ENCODE results near the gene ANGPTL1.

DNA sequence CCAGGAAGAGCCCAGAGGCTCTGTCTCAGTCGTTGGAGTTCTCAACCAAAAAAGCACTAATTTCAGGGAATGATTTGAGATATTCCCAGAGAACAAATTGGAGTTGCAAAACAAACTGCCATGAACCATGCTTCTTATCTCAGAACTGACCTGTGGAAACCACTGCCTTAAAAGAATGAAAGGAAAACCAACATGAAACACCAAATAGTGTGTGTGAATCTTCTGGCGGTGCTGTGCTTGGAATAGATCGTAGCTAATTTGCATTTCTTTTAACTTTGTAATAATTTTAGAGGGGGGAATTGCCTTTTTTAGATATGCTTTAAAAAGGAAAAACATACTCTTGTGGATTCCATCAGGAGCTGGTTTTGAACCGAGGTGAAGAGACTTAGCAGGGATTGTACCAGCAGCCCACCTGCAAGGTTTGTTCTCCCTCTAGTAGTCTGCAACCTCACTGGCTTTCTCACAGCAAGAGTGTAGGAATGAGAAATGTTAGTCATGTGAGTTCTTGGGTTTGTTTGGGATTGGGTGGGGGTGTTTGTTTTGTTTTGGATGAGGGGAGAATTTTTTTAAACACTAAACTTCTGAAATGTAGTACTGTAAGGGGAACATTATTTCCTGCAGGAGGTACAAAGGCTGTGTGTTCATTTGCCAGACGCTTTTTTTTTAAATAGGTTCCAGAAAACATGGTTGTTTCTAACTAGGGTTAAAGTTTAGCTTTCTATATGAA is 45.7 kb upstream of the ANGPTL1 start:
- TF ChIP-seq, protein P1, sequence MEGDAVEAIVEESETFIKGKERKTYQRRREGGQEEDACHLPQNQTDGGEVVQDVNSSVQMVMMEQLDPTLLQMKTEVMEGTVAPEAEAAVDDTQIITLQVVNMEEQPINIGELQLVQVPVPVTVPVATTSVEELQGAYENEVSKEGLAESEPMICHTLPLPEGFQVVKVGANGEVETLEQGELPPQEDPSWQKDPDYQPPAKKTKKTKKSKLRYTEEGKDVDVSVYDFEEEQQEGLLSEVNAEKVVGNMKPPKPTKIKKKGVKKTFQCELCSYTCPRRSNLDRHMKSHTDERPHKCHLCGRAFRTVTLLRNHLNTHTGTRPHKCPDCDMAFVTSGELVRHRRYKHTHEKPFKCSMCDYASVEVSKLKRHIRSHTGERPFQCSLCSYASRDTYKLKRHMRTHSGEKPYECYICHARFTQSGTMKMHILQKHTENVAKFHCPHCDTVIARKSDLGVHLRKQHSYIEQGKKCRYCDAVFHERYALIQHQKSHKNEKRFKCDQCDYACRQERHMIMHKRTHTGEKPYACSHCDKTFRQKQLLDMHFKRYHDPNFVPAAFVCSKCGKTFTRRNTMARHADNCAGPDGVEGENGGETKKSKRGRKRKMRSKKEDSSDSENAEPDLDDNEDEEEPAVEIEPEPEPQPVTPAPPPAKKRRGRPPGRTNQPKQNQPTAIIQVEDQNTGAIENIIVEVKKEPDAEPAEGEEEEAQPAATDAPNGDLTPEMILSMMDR (IDR thresholded peaks at IDR 0.05): no peak
- TF ChIP-seq EP300 (IDR thresholded peaks at IDR 0.05): no peak
